Calu3 (cell line): Measurements from ENCODE around the gene LGI1. TPM values are rescaled to one million over a fixed set of nuclear protein-coding genes. Genes with fewer than 3 reads are reported as not detected.

Source experiments
- BruUV-seq: library from RNA; stranded (reverse); fragments of 400-500 nt; replicated peaks from 2 replicates; lab custom pipeline; 2021; lab: Mats Ljungman, UMichigan
- CTCF ChIA-PET: fragments of 300-600 bp; sonication (Branson Sonifier 250); formaldehyde crosslinking; loops from one replicate; lab custom pipeline; 2022; ENCODE audit warnings: antibody characterized with exemption; lab: Charles Lee
- DNase-seq: peaks from one replicate; pipeline ENCODE4 v3.0.0; 2022
- H3K27ac Mint-ChIP-seq: one replicate; pipeline ENCODE4 v1.8.0; 2022; ENCODE audit warnings: mixed read lengths; ENCODE audit not compliant: unreplicated experiment
- H3K27me3 Mint-ChIP-seq: one replicate; pipeline ENCODE4 v1.8.0; 2022; ENCODE audit warnings: mixed read lengths; ENCODE audit not compliant: unreplicated experiment
- H3K36me3 Mint-ChIP-seq: one replicate; pipeline ENCODE4 v1.8.0; 2022; ENCODE audit warnings: mild to moderate bottlenecking, moderate library complexity, mixed read lengths; ENCODE audit not compliant: insufficient read depth, unreplicated experiment
- H3K4me1 Mint-ChIP-seq: one replicate; pipeline ENCODE4 v1.8.0; 2022; ENCODE audit warnings: mild to moderate bottlenecking, low read depth, mixed read lengths; ENCODE audit not compliant: unreplicated experiment
- H3K4me3 Mint-ChIP-seq: one replicate; pipeline ENCODE4 v1.8.0; 2022; ENCODE audit warnings: mild to moderate bottlenecking, low read depth, moderate library complexity, mixed read lengths; ENCODE audit not compliant: unreplicated experiment
- H3K9me3 Mint-ChIP-seq: one replicate; pipeline ENCODE4 v1.8.0; 2022; ENCODE audit warnings: low read depth, mixed read lengths; ENCODE audit not compliant: unreplicated experiment
- intact Hi-C: fragments of 100-400 bp; cut with micrococcal nuclease; formaldehyde crosslinking; loops from one replicate; pipeline ENCODE4 v1.10.0; 2022; ENCODE audit not compliant: unreplicated experiment
- total RNA-seq: library from RNA; stranded (reverse); gene quantifications from 2 replicates; pipeline ENCODE4 v1.2.3, GENCODE V29; 2022
- TF ChIP-seq, protein P1 (sequence below): fragments of 200-600 bp; IDR thresholded peaks from one replicate; pipeline ENCODE4 v1.8.0; 2022; ENCODE audit warnings: antibody characterized with exemption; ENCODE audit not compliant: unreplicated experiment

Gene LGI1
- total RNA-seq, 1 experiment from 2014 or later: not detected

DNA sequence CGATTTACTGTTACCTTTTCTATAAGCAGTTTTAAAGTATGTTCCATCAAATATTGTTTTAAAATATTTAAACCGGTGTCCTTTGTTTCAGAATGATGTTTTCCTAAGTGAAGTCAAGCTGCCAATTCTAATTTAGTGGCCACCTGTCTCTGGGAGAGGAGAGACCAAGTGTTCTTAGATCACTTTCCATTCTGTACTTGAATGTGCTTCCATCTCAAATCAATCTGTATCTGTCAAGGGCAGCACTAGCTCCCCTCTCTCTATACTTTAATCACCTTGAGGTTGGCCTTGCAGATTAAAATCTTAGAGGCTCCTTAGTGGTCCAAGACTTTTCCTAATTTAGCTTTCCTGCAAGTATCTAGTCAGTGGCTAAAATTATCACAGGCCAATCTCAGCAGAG, 49.6 kb downstream of the LGI1 start:
- DNase-seq: no peak
- H3K9me3 Mint-ChIP-seq: no peaks in the 10 kb centered on the region
- no TSS peak for BruUV-seq
- CTCF ChIA-PET: no interaction called here
- no peaks in the 10 kb centered on the region for H3K36me3 Mint-ChIP-seq
- intact Hi-C loops: no loop called here
- no peaks in the 10 kb centered on the region for H3K4me1 Mint-ChIP-seq
- H3K27me3 Mint-ChIP-seq: peaks cover 59% of the 10 kb centered on the region
- TF ChIP-seq, protein P1, sequence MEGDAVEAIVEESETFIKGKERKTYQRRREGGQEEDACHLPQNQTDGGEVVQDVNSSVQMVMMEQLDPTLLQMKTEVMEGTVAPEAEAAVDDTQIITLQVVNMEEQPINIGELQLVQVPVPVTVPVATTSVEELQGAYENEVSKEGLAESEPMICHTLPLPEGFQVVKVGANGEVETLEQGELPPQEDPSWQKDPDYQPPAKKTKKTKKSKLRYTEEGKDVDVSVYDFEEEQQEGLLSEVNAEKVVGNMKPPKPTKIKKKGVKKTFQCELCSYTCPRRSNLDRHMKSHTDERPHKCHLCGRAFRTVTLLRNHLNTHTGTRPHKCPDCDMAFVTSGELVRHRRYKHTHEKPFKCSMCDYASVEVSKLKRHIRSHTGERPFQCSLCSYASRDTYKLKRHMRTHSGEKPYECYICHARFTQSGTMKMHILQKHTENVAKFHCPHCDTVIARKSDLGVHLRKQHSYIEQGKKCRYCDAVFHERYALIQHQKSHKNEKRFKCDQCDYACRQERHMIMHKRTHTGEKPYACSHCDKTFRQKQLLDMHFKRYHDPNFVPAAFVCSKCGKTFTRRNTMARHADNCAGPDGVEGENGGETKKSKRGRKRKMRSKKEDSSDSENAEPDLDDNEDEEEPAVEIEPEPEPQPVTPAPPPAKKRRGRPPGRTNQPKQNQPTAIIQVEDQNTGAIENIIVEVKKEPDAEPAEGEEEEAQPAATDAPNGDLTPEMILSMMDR: no peak
- no peak overlapping the region for H3K27ac Mint-ChIP-seq
- H3K4me3 Mint-ChIP-seq: no peak overlapping the region

GRCh38 chr10:93812659-93813338, 55.1 kb downstream of the LGI1 start:
- Mint-ChIP-seq H3K4me3 (no peak overlapping the region), H3K9me3 (no peaks in the 10 kb centered on the region), H3K27me3 (peaks cover 68% of the 10 kb centered on the region), H3K4me1 (peaks cover 13% of the 10 kb centered on the region), H3K27ac (no peak overlapping the region), H3K36me3 (no peaks in the 10 kb centered on the region)
- DNase-seq: no peak
- intact Hi-C loops: no loop called here
- TF ChIP-seq, protein P1: no peak
- CTCF ChIA-PET: no interaction called here
- no TSS peak for BruUV-seq

DNA sequence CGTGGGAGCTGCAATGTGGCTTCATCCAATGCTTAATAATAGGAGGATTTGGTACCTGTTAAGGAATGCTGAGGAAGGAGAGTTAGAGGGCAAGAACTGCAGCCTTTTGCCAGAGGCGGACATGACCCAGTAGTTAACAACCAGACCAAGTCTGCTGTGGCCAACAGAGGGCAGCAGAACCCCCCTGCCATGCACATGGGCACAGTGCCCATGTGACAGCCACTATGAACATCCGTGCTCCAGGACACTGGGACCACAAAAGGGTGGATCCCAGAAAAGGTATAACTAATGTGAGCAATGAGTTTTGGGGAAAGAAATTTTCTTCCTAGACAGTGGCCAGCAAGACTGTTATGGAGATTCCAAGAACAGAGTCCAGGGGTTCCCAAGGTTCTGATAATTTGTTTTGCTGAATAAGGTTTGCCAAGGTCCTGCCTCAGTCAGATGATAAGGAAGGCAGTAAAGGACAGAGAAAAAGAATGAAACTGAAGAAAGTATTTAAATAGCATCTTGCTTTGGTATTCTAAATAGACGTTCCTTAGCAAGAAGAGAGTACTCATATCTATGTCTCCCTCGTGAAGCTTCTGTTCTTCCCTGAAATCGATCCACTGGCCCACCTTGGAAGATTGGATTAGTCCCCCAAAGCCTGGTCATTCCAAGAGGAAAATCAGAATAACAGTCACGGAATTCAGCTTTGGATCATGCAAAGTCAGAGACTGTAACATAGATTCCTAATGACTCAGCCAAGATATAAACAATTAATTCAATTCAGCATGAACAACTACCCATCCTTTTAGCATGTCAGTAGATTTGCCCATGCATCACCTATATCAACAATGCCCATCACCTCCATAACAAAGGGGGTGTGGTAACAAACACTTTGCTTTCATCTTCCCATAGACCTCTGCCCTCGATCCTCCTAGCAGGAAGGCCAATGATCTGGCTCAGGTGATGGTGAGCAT, 56.0 kb downstream of the LGI1 start:
- H3K4me3 Mint-ChIP-seq: no peak overlapping the region
- no peak overlapping the region for H3K27ac Mint-ChIP-seq
- DNase-seq: peak; percentile 61
- H3K9me3 Mint-ChIP-seq: no peaks in the 10 kb centered on the region
- TF ChIP-seq, protein P1: peak; percentile 47
- CTCF ChIA-PET: no interaction called here
- H3K4me1 Mint-ChIP-seq: peaks cover 13% of the 10 kb centered on the region
- BruUV-seq: no TSS peak
- peaks cover 68% of the 10 kb centered on the region for H3K27me3 Mint-ChIP-seq
- intact Hi-C loops: no loop called here
- H3K36me3 Mint-ChIP-seq: peaks cover 3% of the 10 kb centered on the region

DNA sequence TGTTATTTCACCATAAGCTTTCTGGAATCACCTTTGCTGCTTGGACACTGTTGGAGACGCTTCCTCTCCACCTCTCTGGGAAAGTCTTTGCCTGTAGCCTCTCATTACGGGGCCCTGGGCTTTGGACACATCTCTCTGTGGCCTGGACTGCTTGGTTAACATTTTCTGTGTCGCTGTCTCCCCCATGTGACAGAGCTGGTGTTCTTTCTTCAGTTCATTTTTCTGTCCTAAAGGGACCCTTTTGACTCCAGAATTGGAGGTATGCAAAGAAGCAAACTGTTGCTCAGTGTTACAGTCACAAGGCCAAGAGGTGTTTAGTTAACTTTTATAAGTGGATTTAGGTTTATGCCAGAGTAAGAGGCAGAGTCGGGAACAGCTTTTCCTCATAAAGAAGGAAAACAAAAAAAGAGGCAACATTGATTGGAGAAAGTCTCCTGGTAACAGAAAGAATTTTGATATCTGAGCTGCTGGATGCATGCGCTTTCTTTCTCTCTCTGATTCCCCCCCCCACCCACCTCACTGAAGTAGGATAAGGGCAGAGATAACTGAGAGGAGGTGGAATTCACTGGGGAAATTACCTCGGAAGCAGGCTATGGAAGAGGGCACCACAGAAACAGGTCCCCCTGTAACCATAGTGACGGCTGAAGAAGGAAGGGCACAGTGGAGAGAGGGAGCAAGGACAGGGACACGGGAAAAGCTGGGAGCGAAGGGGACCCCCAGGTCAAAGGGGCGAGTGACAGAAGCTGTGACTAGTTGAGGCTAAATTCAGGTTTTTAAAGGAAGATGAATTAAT, 57.8 kb downstream of the LGI1 start:
- DNase-seq: no peak
- no peak overlapping the region for H3K27ac Mint-ChIP-seq
- H3K9me3 Mint-ChIP-seq: no peaks in the 10 kb centered on the region
- intact Hi-C loops: loop anchor here (2.0 to 5.0 kb wide), 2 partner anchors 68 to 113 kb away; partner anchors contain the start of gene FRA10AC1
- no peak overlapping the region for H3K4me3 Mint-ChIP-seq
- H3K27me3 Mint-ChIP-seq: peaks cover 71% of the 10 kb centered on the region
- CTCF ChIA-PET: interaction anchor here (0.6 to 1.5 kb wide), 3 partner anchors 42 to 261 kb away, joined by 3 to 4 read pairs (median 3); partner anchors contain the start of gene FRA10AC1
- TF ChIP-seq, protein P1: no peak
- peaks cover 13% of the 10 kb centered on the region for H3K4me1 Mint-ChIP-seq
- peaks cover 3% of the 10 kb centered on the region for H3K36me3 Mint-ChIP-seq
- no TSS peak for BruUV-seq
